HuH-7.5 (cell line): Measurements from ENCODE around the gene TNNT3.

ENCODE experiments used
- DNase-seq: peaks from one replicate; pipeline ENCODE4 v3.0.0; 2011; ENCODE audit warnings: low spot score

The TNNT3 gene

DNA sequence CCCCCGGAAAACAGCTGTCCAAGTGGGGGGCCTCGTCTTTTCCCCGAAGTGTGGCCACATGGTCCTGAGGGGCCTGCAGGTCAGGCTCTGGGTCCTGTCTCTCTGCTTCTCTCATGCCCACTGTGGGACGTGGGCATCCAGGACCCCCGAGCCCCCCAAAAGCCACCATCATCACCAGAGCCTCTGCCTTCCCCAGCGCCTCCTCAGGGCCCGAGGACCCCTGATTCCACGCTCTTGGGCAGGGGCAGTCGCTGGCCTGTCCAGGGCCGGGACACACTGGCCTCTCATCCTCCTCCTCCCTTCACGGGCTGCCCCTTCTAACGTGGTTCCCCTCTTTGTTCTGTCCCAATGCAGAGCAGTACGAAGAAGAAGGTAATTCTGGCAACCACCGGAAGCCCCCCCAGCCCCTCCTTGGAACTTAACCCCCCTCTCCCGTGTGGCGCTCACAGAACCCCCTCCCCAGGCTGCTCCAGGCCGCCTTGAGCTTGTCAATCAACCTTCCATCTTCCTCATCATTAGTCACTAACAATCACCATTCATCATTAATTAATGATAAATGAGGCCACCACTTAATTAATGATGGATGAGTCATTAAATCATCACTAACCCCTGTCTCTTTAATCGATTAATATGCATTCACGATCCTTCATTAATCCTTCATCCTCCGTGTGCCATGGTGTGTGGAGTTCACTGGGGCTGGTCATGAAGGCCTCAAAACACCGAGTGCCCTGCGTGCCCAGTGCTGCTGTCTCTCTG lies 3.9 kb downstream of the TNNT3 start:
- DNase-seq = no peak

DNA sequence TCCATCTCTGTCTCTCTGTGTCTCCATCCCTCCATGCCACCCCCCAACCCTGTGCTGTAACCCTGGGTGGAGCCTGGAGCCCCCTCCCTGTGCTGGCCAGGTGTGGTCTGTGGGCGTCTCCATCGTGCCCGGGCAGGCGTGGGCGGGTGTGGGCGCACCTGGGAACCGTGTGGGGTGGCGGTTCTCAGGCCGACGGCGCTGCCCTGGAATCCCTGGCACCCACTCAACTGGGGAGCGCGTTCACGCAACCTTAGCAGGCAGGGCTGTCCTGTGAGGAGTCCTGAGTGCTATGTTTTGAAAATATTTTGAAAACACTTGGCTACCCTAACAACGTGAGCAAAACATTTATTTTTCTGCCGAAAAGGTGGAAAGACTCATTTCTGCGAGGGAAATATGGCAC lies 4.7 kb downstream of the TNNT3 start:
- DNase-seq = no peak

DNA sequence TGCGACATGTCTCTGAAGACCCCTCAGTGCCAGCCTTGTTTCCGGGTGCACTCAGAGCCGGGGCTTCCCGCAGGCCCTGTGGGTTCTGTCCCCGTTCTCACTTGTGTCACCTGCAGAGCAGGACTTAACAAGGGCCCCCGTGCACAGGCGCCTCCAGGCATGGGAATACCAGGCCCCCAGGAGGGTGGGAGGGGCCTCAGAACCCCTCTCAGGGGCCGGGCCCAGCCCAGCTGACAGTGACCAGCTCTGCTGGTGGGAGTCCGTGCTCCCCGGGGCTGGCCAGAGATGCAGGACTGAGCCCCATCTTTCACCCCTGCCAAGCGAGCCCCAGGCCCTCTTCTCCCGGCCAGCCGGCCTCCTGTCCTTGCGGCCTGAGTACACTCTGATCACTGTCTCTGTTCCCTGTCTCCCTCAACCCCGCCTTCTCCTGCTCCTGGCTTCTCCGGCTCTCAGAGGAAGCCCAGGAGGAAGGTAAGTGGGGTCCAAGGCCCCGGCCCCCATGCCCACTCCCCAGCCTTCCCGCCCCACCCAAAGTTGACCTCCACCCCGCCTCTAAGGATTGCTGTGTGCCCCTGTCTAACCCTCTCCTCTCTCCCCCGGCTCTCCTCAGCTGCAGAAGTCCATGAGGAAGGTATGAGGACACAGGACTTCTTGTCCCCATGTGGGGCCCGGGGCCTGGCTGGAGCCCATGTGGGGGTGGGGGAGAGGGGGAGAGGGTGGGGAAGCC lies 5.3 kb downstream of the TNNT3 start:
- no peak for DNase-seq

DNA sequence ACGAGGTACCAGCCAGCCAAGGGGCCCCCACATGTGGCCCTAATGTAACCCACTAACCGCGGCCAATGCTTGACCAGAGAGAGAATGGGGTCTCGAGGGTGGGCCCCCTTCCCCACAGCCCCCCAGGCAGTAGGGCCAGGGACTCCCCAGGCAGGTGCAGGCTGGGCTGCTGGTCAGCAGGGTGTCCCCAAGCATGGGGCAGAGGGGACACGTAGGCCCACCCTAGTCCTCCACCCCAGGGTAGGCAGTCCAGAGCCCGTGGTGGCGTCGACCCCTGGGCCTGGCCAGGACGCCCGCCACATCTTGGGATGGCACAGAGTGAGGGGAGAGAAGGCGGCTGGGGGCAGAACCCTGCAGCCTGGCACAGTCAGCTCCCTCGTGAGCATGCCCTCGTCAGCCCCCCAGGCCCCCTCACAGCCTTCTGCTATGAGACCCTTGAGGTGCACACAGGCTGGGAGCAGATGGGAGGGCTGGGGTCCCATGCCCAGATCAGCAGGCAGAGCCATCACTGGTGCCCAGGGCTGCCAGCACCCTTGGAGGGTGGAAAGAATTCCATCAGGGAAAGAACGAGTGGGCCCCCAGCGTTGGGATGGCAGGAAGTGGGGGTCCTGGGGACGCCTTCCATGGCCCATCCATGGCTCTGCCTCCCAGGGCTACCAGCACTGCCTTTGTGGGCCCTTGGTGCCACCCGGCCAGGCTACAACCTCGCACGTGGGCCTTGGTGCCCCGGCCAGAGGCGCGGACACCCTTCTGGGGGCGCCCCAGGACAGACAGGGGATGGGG lies 6.1 kb downstream of the TNNT3 start:
- no peak for DNase-seq

DNA sequence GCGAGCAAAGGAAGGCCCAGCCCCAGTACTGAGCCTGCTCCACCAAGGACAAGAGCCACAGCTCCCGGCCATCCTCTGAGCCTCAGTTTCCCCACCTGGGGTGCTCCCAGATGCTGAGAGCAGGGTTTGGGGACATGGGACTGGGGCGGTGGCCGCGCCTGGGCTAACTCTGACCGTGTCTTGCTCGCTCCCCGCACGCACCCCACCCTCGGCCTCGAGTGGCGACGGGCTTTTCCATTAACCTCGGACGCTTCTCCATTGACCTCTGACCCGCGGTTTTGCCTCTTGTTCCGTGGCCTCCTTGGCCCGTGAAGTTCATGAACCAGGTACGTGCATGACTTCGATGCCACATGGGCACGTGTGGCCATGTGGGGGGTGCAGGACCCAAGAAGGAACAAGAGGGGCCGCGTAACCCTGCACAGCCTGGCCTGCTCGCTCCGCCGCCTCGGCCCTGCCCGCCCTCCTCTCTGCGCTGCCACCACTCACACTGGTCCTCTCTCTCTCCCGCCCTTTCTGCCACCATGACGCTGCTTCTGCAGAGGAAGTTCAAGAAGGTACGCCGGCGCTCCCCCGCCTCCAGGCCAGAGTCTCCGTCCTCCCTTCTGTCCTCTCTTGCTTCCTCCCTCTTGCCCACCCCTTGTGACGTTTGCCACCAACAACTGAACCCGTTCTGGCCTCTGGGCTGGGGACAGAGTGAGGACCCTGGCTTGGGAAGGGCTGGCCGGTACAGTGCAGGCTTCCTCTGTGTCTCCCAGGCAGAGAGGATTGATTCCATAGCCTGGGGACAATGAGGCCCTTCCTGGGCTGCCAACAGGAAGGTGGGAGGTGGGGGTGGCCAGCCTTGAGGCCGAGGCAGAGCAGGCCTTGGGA lies 6.9 kb downstream of the TNNT3 start:
- no peak for DNase-seq

DNA sequence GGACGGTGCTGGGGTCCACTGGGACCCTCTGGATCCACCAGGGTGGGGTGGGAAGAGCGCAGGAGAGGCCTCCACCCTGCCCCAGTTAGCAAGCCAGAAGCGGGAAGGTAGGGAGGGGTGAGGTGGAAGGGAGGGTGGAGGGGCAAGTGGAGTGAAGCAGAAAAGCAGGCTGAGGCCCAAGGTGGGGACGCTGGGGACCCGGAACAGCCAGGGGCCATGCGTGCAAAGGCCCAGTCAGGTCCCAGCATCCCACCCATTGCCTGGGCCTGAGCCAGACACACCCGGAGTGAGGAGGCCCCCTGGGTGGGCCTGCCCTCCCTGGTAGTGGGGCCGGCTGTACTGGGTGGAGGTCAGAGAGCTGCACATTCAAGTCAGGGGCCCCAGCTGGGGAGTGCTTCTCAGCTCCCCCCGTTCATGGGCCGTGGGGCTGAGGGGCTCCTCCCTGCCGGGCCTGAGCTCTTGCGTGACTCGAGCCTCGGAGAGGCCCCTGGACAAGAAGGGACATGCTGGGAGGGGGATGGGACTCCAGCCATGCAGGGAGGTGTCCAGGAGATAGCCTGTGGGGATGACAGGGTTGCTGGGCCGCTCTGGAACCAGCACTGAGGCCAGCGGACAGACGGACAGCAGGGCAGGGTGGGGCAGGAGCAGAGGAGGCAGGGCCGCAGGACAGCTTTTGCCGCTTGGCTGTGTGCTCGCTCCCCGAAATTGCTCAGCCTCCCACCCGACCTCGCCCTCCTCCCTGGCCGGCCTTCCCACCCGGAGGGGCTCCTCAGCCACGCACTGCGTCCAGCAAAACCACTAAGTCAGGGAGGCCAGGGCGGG lies 7.7 kb downstream of the TNNT3 start:
- no peak for DNase-seq

DNA sequence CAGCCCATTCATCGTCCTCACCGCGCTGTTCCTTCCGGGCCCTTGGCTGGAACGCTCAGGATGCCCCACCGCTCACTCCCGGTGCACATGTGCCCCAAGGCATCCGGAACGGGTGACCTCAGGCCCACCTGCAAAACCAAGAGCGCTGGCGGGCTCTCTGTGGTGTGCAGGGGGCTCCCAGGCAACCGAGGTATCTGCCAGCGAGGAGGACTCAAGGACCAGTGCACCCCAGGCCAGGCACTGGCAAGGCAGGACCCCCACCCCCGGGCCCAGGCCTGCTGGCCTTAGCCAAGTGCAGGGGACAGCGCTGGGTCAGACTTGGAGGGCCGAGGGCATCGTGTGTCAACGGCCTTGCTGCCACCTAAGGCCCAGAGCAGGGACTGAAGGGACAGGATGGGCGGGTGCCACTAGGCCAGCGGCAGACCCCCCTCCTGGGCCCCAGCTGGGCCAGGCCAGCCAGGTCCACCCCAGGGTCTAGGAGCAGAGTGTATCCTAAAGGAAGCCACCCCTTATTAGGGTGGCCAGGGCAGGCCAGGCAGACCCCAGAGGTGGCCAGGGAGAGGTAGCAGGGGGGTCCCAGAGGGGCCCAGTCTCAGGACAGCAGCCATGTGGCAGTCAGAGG lies 8.5 kb downstream of the TNNT3 start:
- DNase-seq = no peak

DNA sequence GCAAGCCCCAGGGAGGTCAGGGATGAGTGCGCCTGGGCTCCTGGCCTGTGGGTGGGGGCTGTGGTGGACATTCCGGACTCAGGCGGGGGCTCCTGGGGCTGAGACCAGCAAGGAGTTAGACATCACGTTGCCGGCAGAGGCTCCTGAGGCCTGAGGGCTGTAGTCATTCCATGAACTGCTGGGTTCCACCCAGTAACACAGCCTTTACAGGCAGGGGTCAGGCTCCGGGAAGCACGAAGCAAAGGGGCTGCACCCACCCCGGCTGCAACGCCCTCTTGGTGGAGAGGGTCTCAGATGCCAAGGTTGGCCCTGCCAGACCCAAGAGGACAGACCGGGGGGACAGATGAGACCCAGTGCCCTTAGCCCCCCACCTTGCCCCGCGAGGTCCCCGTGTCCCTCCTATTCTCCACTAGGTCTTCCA lies 9.0 kb downstream of the TNNT3 start:
- DNase-seq = no peak

DNA sequence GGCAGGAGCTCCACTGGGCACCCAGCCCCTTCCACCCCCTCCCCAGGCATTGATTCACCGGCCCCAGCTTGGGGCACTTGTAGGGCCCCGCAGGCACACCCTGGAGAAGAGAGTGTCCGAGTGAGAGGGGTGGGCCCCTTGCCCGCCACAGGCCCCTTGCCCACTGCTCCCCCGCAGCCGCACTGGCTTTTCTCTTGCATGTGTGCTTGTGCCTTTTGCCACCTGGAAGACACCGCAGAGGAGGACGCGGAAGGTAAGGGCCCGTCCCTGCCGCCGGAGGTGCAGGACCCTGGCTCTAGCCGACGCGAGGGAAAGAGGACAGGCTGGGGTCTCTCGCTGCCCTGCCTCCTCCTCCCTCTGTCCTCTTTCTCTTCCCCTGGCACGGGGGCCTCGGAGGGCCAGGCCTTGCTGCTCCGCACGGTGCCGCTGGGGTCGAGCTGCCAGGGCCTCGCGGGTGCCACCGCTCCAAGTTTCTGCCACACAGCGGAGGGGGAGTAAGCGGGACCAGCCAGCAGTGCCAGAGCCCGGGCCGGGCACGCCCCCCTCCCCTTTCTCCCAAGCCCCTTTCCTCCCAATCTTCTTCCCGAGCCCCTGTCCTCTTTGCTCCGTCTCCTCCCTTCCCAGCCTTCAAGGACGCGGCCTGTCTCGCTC lies 9.5 kb downstream of the TNNT3 start:
- DNase-seq = no peak

DNA sequence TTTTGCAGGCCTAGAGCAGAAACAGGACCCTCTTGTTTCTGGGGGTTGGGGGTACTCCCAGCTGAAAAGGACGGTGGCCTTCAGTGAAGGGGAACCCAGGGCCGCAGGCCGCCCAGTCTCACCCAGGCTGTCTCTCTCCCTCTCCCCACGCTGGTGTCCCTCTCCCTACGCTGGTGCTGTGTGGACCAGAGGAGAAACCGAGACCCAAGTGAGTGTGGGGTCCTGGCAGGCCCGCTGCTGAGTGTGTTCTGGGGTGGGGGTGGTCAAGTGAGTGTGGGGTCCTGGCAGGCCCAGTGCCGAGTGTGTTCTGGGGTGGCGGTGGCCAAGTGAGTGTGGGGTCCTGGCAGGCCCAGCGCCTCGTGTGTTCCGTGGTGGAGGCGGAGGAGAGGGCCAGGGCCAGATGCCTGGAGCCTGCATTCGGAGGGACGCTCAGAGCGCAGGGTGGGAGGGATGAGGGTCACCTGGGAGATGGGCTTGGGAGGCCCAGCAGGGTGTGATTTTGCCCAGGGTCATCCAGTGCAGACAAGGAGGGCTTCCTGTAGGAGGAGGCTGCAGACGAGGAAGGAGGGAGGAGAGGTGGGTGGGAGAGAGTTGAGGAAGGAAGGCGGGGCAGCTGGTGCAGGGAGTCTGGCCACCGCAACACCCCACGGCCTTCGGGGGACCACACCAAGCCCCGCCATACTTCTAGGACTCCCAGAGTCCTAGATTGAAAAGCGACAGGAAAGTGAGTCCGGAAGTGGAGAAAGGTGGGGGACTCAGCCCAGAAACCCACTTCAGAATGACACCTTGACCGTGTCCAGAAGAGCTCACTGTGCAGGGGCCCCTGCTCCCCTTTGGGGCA lies 10.3 kb downstream of the TNNT3 start:
- no peak for DNase-seq

DNA sequence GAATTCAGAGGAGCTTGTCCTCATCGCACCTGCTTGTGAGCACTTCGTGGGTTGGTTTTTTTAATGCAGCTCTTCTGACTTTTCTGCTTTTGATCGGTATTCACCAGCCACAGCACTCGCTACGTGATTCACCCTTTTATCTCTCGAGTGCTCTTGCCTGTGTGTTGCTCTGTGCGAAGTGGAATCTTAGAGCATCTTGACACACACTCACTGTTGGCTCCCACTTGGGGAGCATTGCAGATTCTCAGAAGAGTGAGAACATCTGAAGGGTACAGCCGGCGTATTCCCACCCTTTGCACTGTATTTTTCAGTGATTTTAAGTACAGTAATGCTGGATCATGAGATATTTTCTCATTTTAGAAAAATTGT lies 10.9 kb downstream of the TNNT3 start:
- no peak for DNase-seq

DNA sequence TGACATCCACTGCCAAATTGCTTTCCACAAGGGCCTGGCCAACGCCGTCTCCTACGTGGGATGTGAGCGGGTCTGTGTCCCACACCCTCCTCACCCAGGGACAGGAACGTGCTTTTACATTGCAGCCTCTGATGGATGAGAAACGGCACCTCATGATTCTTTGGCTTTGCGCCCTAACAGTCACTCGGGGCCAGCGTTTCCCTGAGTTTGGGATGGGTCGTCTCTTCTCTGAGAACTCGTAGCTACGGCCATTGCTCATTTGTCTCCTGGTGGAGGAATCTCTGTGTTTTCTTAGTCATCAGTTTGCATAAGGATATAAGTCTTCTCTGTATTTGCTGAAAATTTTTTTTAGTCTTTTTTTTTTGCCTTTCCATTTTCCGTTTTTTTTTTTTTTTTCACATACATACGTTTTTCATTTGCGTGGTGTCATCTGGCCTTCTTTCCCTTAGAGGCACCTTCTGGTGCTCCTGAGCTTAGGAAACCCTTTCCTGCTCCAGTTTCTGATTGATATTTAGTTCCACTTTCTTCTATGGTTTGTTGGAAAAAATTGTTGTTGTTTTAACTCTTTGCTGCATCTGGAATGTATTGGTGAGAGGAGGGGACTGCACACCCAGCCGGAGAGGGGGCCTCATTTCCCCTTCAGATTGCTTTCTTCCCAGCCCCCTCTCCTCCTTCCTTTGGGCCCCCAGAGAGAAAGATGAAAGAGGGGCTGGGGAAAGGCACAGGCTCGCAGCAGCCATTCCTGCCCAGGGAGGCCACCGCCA lies 12.0 kb downstream of the TNNT3 start:
- DNase-seq = no peak

DNA sequence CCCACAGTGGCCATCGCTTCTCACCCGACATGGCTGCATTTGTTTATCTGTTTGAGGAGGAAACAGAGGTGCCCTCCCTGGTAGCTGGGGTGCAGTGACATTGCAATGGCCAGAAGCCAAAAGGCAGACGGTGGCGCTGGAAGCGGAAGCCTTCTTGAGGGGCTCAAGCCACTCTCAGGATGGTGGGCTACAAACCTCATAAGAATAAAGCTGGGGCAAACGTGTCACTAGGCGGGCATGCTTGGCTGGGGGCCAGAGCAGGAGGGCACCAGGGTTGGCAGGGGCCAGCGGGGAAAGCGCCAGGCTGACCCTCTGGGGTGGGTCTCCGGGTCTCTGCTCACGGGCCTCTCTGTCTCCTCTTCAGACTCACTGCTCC lies 12.6 kb downstream of the TNNT3 start:
- DNase-seq = no peak

DNA sequence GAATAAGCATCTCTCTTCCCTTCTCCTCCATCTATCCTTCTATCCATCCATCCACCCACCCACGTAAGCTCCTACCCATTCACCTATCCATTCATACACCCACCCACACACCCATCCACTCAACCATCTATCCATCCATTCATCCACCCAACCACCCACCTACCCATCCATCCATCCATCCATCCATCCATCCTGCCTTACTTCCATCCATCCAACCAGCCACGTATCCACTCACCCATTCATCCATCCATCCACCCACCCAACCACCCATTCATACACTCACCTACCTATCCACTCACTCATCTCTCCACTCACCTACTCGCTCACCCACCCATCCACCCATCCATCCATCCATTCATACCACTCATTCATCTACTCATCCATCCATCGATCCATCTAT lies 13.2 kb downstream of the TNNT3 start:
- DNase-seq = no peak

DNA sequence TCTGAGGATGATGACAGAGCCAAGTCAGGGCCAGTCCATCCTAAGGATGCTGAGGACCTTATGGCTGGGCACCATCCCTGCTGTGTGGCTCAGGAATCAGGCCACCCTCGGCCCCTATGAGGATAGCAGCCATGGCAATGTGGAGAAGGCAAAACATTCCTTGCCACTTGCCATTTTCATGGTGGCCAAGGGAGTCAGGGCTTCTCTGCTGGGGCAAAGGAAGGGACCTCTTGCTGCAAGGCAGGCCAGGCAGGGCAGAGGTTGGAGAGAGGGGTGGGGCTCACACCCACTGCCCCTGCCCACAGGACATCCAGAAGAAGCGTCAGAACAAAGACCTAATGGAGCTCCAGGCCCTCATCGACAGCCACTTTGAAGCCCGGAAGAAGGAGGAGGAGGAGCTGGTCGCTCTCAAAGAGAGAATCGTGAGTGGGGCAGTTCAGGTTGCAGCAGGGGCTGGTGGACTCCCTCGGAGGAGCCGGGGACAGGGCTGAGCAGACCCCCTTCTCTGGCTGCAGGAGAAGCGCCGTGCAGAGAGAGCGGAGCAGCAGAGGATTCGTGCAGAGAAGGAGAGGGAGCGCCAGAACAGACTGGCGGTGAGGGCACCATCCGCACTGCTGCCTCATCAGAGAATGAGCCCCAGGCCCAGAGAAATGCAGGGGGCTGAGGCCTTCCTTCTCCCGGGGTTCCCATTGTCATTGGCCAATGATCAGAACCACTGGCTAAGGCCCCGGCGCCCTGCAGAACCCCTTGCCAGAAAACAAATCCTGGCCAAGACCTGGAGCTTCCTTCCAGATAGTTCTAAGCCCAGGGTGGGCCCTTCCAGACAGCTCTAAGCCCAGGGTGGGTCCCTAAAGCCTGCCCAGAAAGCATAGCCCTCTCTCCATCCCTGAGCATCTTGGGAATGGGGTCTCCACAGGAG lies 14.2 kb downstream of the TNNT3 start:
- DNase-seq = no peak

DNA sequence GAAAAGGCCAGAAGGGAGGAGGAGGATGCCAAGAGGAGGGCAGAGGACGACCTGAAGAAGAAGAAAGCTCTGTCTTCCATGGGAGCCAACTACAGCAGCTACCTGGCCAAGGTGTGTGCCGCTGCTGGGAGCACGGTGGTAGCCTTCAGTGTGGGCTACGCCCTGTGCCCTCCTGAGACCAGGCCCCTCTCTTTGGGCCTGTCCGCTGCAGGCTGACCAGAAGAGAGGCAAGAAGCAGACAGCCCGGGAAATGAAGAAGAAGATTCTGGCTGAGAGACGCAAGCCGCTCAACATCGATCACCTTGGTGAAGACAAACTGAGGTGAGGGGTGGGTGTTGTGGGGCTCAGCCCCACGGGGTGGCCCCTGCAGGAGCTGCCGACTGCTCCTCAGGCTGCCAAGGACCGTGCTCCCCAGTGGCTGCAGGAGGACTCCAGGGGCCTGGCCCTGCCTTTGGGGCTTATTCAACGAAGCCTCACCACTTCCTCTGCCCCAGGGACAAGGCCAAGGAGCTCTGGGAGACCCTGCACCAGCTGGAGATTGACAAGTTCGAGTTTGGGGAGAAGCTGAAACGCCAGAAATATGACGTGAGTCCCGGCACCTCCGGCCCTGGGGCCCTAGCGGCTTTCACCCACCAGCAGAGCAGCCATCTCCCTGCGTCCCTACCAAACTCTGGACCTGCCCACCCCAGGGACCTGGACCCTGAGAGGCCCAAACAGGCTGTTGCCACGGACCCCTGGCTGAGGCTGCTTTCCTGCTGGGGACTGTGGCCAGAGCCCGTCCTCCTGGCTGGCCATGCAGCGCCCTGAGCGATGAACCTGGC lies 15.0 kb downstream of the TNNT3 start:
- DNase-seq = no peak
